Activated CD4-positive, alpha-beta memory T cell treated with anti-CD3 and anti-CD28 coated beads for 36 hours (primary cell): ENCODE results near the gene RELL2. TPM values are rescaled to one million over a fixed set of nuclear protein-coding genes. Genes with fewer than 3 reads are reported as not detected.
A peak's percentile ranks its signal among the peaks of the same experiment; 100 is the strongest.
"Not testable (repeated sequence)": the region's sequence is repeated elsewhere in the genome, so short reads cannot be mapped to it uniquely, and the experiment has no call there.

ENCODE experiments used
- CTCF ChIA-PET: fragments of 350-600 bp; sonication (Branson Sonifier 250); formaldehyde crosslinking; loops from one replicate; lab custom pipeline; 2021; ENCODE audit warnings: antibody characterized with exemption, inconsistent platforms; lab: Charles Lee
- POLR2A ChIA-PET: fragments of 350-600 bp; sonication (Branson Sonifier 250); formaldehyde crosslinking; loops from one replicate; lab custom pipeline; 2021; ENCODE audit warnings: antibody characterized with exemption; lab: Charles Lee
- DNase-seq: peaks from one replicate; pipeline ENCODE4 v3.0.0-alpha.2; 2020
- H3K27ac Mint-ChIP-seq: one replicate; pipeline ENCODE4 v1.8.0; 2021; ENCODE audit warnings: mixed read lengths
- H3K27me3 Mint-ChIP-seq: one replicate; pipeline ENCODE4 v1.8.0; 2021; ENCODE audit warnings: mixed read lengths
- H3K36me3 Mint-ChIP-seq: one replicate; pipeline ENCODE4 v1.8.0; 2021; ENCODE audit warnings: mixed read lengths
- H3K4me1 Mint-ChIP-seq: one replicate; pipeline ENCODE4 v1.8.0; 2021; ENCODE audit warnings: low read depth, mixed read lengths
- H3K4me3 Mint-ChIP-seq: one replicate; pipeline ENCODE4 v1.8.0; 2021; ENCODE audit warnings: mild to moderate bottlenecking, mixed read lengths
- H3K9me3 Mint-ChIP-seq: one replicate; pipeline ENCODE4 v1.8.0; 2021; ENCODE audit warnings: mixed read lengths
- intact Hi-C: fragments of 100-400 bp; cut with micrococcal nuclease; formaldehyde crosslinking; loops from one replicate; pipeline ENCODE4 v1.15.1; 2023
- total RNA-seq, 2 experiments: library from RNA; stranded (reverse); gene quantifications; one replicate each; pipeline ENCODE4 v1.2.3, GENCODE V29; 2021

Gene RELL2
- total RNA-seq, 2 experiments from 2014 or later = 17.8 to 17.9 TPM

GRCh38 chr5:141608046-141608445 lies 28.8 kb upstream of the RELL2 start:
- DNase-seq = no peak
- H3K9me3 Mint-ChIP-seq = no peaks in the 10 kb centered on the region
- H3K36me3 Mint-ChIP-seq = peaks cover 12% of the 10 kb centered on the region
- POLR2A ChIA-PET = interaction anchor here (2.0 kb wide), 1 partner anchor 9 kb away, joined by 7 read pairs; no protein-coding TSS in a partner anchor
- CTCF ChIA-PET = interaction anchor here (1.5 to 7.3 kb wide), 6 partner anchors 9 to 44 kb away, joined by 4 to 98 read pairs (median 16); partner anchors contain the start of gene DIAPH1
- intact Hi-C loops = no loop called here
- no peak overlapping the region for H3K4me3 Mint-ChIP-seq
- H3K27me3 Mint-ChIP-seq = no peaks in the 10 kb centered on the region
- peaks cover 81% of the 10 kb centered on the region for H3K4me1 Mint-ChIP-seq
- peak overlapping the region; percentile 97 for H3K27ac Mint-ChIP-seq

- H3K9me3 Mint-ChIP-seq = no peaks in the 10 kb centered on the region
- intact Hi-C loops = no loop called here
- peaks cover 12% of the 10 kb centered on the region for H3K36me3 Mint-ChIP-seq
- H3K27ac Mint-ChIP-seq = peak overlapping the region; percentile 97
- ChIA-PET POLR2A (interaction anchor here (2.0 kb wide), 1 partner anchor 9 kb away, joined by 7 read pairs; no protein-coding TSS in a partner anchor), CTCF (interaction anchor here (0.9 to 7.3 kb wide), 8 partner anchors 8 to 44 kb away, joined by 4 to 98 read pairs (median 12); partner anchors contain the start of genes DIAPH1, HDAC3 and RELL2)
- H3K4me3 Mint-ChIP-seq = no peak overlapping the region
- no peaks in the 10 kb centered on the region for H3K27me3 Mint-ChIP-seq
- H3K4me1 Mint-ChIP-seq = peaks cover 81% of the 10 kb centered on the region
- DNase-seq = no peak
These were observed 28.2 kb upstream of the RELL2 start for GRCh38 chr5:141608557-141608956.

GRCh38 chr5:141609044-141609443 lies 27.8 kb upstream of the RELL2 start:
- no peak for DNase-seq
- intact Hi-C loops = no loop called here
- ChIA-PET POLR2A (interaction anchor here (2.0 kb wide), 1 partner anchor 8 kb away, joined by 7 read pairs; no protein-coding TSS in a partner anchor), CTCF (interaction anchor here (0.9 to 5.4 kb wide), 7 partner anchors 8 to 45 kb away, joined by 4 to 44 read pairs (median 10); partner anchors contain the start of genes DIAPH1, HDAC3 and RELL2)
- Mint-ChIP-seq H3K27ac (peak overlapping the region; percentile 97), H3K36me3 (peaks cover 12% of the 10 kb centered on the region), H3K4me1 (peaks cover 81% of the 10 kb centered on the region), H3K27me3 (no peaks in the 10 kb centered on the region), H3K4me3 (no peak overlapping the region), H3K9me3 (no peaks in the 10 kb centered on the region)

DNA sequence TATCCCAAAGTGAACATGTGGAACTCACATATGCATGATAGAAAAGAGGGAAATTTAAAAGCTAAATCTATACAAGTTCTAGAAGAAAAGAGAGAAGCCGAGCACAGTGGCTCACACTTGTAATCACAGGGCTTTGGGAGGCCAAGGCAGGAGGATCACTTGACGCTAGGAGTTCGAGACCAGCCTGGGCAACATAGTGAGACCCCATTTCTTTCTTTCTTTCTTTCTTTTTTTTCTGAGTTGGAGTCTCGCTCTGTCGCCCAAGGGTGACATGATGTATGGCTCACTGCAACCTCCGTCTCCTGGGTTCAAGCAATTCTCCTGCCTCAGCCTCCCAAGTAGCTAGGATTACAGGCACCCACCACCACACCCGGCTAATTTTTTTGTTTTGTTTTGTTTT lies 26.9 kb upstream of the RELL2 start:
- H3K27me3 Mint-ChIP-seq = not testable (repeated sequence)
- POLR2A ChIA-PET = interaction anchor here (2.0 kb wide), 1 partner anchor 7 kb away, joined by 7 read pairs; no protein-coding TSS in a partner anchor
- CTCF ChIA-PET = interaction anchor here (1.5 to 5.4 kb wide), 4 partner anchors 9 to 46 kb away, joined by 7 to 44 read pairs (median 13); partner anchors contain the start of genes DIAPH1, HDAC3 and RELL2

DNA sequence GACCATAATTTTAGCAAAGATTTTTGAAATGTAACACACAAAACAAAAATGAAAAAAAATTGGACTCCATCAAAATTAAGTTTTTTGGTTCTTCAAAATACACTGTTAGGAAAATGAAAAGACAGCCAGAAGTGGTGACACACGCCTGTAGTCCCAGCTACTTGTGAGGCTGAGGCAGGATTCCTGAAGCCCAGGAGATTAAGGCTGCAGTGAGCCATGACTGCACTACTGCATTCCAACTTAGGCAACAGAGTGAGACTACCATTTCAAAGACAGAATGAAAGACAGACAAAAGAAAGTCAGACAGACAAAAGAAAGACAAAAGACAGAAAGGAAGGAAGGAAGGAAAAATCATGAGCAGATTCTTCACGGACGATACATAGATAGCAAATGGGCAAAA lies 25.5 kb upstream of the RELL2 start:
- DNase-seq = no peak
- intact Hi-C loops = loop anchor here (10.0 kb wide), 1 partner anchor 484 kb away; no protein-coding TSS in a partner anchor
- Mint-ChIP-seq H3K36me3 (peaks cover 16% of the 10 kb centered on the region), H3K4me1 (peaks cover 79% of the 10 kb centered on the region), H3K27ac (peak overlapping the region; percentile 28), H3K4me3 (no peak overlapping the region), H3K27me3 (no peaks in the 10 kb centered on the region), H3K9me3 (no peaks in the 10 kb centered on the region)
- CTCF ChIA-PET = interaction anchor here (0.8 kb wide), 1 partner anchor 19 kb away, joined by 4 read pairs; no protein-coding TSS in a partner anchor
- POLR2A ChIA-PET = interaction anchor here (1.6 kb wide), 1 partner anchor 19 kb away, joined by 3 read pairs; no protein-coding TSS in a partner anchor

More for the DNA sequence above, 26.9 kb upstream of the RELL2 start:
- Mint-ChIP-seq H3K36me3 (peaks cover 12% of the 10 kb centered on the region), H3K27ac (peak overlapping the region; percentile 34), H3K4me1 (peaks cover 81% of the 10 kb centered on the region)
- not testable (repeated sequence) for H3K9me3 Mint-ChIP-seq, DNase-seq, H3K4me3 Mint-ChIP-seq
- intact Hi-C loops = loop anchor here (10.0 kb wide), 1 partner anchor 485 kb away; no protein-coding TSS in a partner anchor

- Mint-ChIP-seq H3K27me3 (no peaks in the 10 kb centered on the region), H3K4me3 (no peak overlapping the region), H3K36me3 (peaks cover 30% of the 10 kb centered on the region), H3K27ac (peak overlapping the region; percentile 28), H3K9me3 (no peaks in the 10 kb centered on the region), H3K4me1 (peaks cover 76% of the 10 kb centered on the region)
- no peak for DNase-seq
- intact Hi-C loops = loop anchor here (10.0 kb wide), 1 partner anchor 481 kb away; no protein-coding TSS in a partner anchor
- CTCF ChIA-PET = interaction anchor here (0.6 to 2.3 kb wide), 4 partner anchors 16 to 55 kb away, joined by 3 to 19 read pairs (median 6); no protein-coding TSS in a partner anchor
- POLR2A ChIA-PET = interaction anchor here (0.8 kb wide), 1 partner anchor 9 kb away, joined by 3 read pairs; no protein-coding TSS in a partner anchor
These were observed 23.5 kb upstream of the RELL2 start for GRCh38 chr5:141613344-141613743.

GRCh38 chr5:141615991-141616720 lies 20.6 kb upstream of the RELL2 start:
- intact Hi-C loops = loop anchor here (10.0 kb wide), 1 partner anchor 479 kb away; no protein-coding TSS in a partner anchor
- Mint-ChIP-seq H3K9me3 (no peaks in the 10 kb centered on the region), H3K4me1 (peaks cover 61% of the 10 kb centered on the region), H3K36me3 (peaks cover 22% of the 10 kb centered on the region), H3K27me3 (no peaks in the 10 kb centered on the region), H3K27ac (peak overlapping the region; percentile 98), H3K4me3 (peak overlapping the region; percentile 91)
- CTCF ChIA-PET = interaction anchor here (0.6 to 12.8 kb wide), 10 partner anchors 8 to 52 kb away, joined by 3 to 364 read pairs (median 15); partner anchors contain the start of genes HDAC3 and RELL2
- no peak for DNase-seq
- POLR2A ChIA-PET = interaction anchor here (1.9 to 6.6 kb wide), 4 partner anchors 7 to 24 kb away, joined by 7 to 51 read pairs (median 27); partner anchors contain the start of genes HDAC3 and RELL2

DNA sequence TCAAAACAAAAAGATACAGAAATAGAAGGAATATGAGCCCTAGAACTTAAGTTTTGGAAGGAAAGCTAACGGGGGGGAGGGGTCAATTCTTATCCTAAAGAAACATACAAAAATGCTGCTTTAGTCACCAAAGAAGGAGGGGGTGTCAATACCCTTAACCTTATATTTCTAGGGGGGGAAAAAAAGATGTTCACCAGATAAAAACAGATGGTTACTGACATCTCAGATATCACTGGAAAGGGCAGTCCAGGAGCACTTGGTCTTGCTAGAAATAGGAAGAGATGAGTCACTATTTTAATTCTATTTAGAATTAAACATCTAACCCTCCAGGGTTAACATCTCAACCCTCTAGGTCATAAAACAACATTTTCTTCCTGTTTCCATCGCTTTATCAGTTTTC lies 19.7 kb upstream of the RELL2 start:
- intact Hi-C loops = loop anchor here (10.0 kb wide), 1 partner anchor 478 kb away; no protein-coding TSS in a partner anchor
- ChIA-PET POLR2A (interaction anchor here (1.4 to 6.6 kb wide), 5 partner anchors 8 to 30 kb away, joined by 4 to 51 read pairs (median 10); partner anchors contain the start of genes HDAC3 and RELL2), CTCF (interaction anchor here (1.8 to 12.8 kb wide), 8 partner anchors 9 to 53 kb away, joined by 5 to 364 read pairs (median 32); partner anchors contain the start of genes HDAC3 and RELL2)
- peak overlapping the region; percentile 91 for H3K4me3 Mint-ChIP-seq
- no peaks in the 10 kb centered on the region for H3K9me3 Mint-ChIP-seq
- peak overlapping the region; percentile 98 for H3K27ac Mint-ChIP-seq
- H3K4me1 Mint-ChIP-seq = peaks cover 59% of the 10 kb centered on the region
- H3K27me3 Mint-ChIP-seq = no peaks in the 10 kb centered on the region
- H3K36me3 Mint-ChIP-seq = peaks cover 22% of the 10 kb centered on the region
- no peak for DNase-seq

- peak overlapping the region; percentile 98 for H3K27ac Mint-ChIP-seq
- intact Hi-C loops = loop anchor here (10.0 kb wide), 1 partner anchor 477 kb away; no protein-coding TSS in a partner anchor
- no peak for DNase-seq
- POLR2A ChIA-PET = interaction anchor here (1.4 to 6.6 kb wide), 5 partner anchors 9 to 30 kb away, joined by 4 to 51 read pairs (median 10); partner anchors contain the start of genes HDAC3 and RELL2
- H3K4me1 Mint-ChIP-seq = peaks cover 56% of the 10 kb centered on the region
- no peaks in the 10 kb centered on the region for H3K9me3 Mint-ChIP-seq
- no peaks in the 10 kb centered on the region for H3K27me3 Mint-ChIP-seq
- CTCF ChIA-PET = interaction anchor here (1.8 to 12.8 kb wide), 9 partner anchors 10 to 54 kb away, joined by 12 to 364 read pairs (median 48); partner anchors contain the start of genes HDAC3 and RELL2
- H3K4me3 Mint-ChIP-seq = peak overlapping the region; percentile 91
- H3K36me3 Mint-ChIP-seq = peaks cover 22% of the 10 kb centered on the region
These were observed 19.1 kb upstream of the RELL2 start for GRCh38 chr5:141617682-141618029.

DNA sequence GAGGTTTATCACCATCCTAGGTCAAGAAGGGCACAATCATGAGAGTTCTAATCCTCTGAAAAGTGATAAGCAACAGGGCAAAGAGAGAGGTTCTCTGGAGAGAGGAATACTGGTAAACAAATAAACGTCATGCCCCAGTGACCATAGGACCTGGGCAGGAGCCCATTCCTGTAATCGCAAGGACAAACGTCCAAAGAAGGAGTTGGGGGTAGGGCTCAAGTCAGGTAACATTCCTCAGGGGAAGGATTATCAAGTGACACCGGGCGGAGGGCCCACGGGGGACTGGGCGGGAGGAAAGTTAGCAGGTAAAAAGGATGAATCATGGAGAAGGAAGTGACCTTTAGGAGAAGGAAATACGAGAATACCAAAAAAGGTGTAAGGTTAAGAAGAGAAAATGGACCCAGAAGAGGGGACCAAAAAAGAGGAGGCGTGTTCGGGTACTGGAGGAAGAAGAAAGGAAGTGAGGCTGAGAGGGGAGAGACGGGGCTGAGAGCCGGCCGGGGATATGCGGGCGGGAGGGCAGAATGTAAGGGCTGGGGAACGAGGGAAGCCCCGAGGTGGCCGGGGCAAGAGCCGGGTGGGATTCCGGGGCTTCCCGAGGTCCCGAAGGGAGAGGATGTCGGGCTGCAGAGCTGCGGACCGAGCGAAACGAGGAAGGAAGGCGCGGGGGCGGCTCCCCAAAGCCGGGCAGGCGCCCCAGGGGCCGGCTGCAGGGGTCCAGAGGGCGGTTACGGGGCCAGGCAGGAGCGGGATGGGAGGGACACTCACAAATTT lies 18.6 kb upstream of the RELL2 start:
- peak; percentile 79 for DNase-seq
- intact Hi-C loops = loop anchor here (10.0 kb wide), 1 partner anchor 477 kb away; no protein-coding TSS in a partner anchor
- Mint-ChIP-seq H3K4me3 (peak overlapping the region; percentile 91), H3K36me3 (peaks cover 25% of the 10 kb centered on the region), H3K27ac (peak overlapping the region; percentile 98), H3K9me3 (no peaks in the 10 kb centered on the region), H3K27me3 (no peaks in the 10 kb centered on the region), H3K4me1 (peaks cover 56% of the 10 kb centered on the region)
- CTCF ChIA-PET = interaction anchor here (0.6 to 12.8 kb wide), 19 partner anchors 9 to 1217 kb away, joined by 3 to 364 read pairs (median 15); partner anchors contain the start of genes HDAC3, RELL2 and TAF7
- POLR2A ChIA-PET = interaction anchor here (1.0 to 6.6 kb wide), 7 partner anchors 9 to 31 kb away, joined by 3 to 51 read pairs (median 10); partner anchors contain the start of genes HDAC3 and RELL2
